ENCODE data around the gene LY86. TPM values are rescaled to one million over a fixed set of nuclear protein-coding genes. Genes with fewer than 3 reads are reported as not detected.
A peak's percentile ranks its signal among the peaks of the same experiment; 100 is the strongest.

The LY86 gene
- total RNA-seq, 4 donors from 2014 or later, result 0.73 to 4.4 TPM; not detected in 2

DNA sequence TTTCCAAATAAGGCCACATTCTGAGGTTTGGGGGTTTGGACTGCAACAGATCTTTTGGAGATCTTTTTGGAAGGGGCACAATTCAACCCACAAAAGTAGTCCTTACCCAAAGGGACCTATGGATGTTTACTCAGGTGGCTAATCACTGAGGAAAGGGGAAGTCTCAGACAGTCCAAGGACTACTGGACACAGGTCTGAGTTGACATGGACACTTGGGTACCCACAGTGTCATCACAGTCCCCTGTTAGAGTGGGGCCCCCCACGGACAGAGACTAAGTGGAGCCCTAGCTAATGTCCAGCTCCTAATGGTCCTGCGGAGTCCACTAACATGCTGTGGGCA, 101.6 kb downstream of the LY86 start:
- H3K27ac ChIP-seq, result peak overlapping the region; percentile 57 to 70
- H3K4me1 ChIP-seq, result no peaks in the 10 kb centered on the region
- no peak overlapping the region for H3K4me3 ChIP-seq
- no peaks in the 10 kb centered on the region for H3K9me3 ChIP-seq
- DNase-seq, result peak in 1 of 2 donors; percentile 9
- H3K27me3 ChIP-seq, result no peaks in the 10 kb centered on the region
- intact Hi-C loops (cut with DNase I; ENCODE audit: low total_unique reads), result no loop called here
- TF ChIP-seq POLR2A (IDR thresholded peaks at IDR 0.05), result no peak
- TF ChIP-seq, protein P1, sequence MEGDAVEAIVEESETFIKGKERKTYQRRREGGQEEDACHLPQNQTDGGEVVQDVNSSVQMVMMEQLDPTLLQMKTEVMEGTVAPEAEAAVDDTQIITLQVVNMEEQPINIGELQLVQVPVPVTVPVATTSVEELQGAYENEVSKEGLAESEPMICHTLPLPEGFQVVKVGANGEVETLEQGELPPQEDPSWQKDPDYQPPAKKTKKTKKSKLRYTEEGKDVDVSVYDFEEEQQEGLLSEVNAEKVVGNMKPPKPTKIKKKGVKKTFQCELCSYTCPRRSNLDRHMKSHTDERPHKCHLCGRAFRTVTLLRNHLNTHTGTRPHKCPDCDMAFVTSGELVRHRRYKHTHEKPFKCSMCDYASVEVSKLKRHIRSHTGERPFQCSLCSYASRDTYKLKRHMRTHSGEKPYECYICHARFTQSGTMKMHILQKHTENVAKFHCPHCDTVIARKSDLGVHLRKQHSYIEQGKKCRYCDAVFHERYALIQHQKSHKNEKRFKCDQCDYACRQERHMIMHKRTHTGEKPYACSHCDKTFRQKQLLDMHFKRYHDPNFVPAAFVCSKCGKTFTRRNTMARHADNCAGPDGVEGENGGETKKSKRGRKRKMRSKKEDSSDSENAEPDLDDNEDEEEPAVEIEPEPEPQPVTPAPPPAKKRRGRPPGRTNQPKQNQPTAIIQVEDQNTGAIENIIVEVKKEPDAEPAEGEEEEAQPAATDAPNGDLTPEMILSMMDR (IDR thresholded peaks at IDR 0.05), result no peak
- no peaks in the 10 kb centered on the region for H3K36me3 ChIP-seq

DNA sequence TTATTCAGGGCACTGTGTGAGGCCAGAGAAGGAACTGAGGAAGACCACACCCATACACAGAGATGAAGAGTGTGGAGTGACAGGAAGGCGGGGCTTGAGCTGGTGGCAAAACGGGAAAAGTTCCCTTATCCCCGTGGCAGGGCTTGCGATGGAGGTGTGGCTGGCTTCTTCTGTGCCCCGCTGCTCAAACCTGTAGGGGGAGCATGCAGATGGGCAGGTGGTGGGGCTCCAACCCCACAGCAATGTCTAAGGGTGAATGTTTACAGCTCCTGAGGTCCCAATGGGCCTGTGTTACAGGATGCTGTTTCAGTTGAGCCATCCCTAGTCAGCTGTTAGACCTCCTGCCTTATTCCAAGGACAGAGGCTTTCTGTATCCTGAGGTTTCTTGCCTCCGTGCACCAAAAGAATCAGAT, 105.9 kb downstream of the LY86 start:
- H3K4me1 ChIP-seq, result peaks cover 0 to under 1% of the 10 kb centered on the region in 2 donors
- intact Hi-C loops (cut with DNase I; ENCODE audit: low total_unique reads), result no loop called here
- no peak overlapping the region for H3K4me3 ChIP-seq
- H3K36me3 ChIP-seq, result no peaks in the 10 kb centered on the region
- DNase-seq, result no peak
- no peak for TF ChIP-seq POLR2A (IDR thresholded peaks at IDR 0.05)
- TF ChIP-seq, protein P1 (IDR thresholded peaks at IDR 0.05), result no peak
- H3K27me3 ChIP-seq, result no peaks in the 10 kb centered on the region
- H3K9me3 ChIP-seq, result no peaks in the 10 kb centered on the region
- H3K27ac ChIP-seq, result peak overlapping the region; percentile 54 to 68

DNA sequence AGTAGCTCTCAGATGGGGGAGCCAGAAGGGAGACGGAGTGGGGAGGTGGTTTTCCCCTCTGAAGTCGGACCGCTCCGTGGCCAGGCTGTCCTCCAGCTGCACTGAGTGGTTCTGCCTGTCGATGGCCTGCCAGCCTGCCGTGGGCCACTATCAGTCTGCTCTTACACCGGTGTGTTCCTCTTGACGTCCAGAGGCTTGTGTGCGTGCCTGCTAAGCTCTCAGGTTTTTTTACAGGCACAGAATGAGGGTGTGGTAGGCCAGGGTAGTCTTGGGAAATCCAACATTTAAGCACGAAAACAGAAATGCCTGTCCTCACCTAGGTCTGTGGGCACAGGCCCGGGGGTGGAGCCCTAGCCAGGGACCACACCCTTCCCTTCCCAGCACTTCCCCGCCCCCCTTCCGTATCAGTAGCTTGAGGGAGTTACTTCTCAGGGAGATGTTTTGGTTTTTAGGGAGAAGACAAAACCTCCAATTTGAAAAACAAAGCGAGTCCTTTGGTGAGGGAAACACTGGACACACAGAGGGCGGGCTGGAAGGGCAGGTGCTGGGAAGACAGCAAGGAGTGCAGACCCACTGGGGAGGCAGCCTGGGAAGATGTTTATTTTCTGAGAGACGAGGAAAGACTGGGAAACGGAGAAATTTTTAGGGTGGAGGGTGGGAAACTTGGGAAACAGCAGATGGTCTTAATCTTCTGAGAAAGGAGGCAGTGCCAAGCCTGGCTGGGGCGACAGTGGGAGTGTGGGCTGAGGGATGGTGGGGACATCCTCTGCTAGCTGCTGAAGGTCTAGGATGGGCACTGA, 106.5 kb downstream of the LY86 start:
- Histone ChIP-seq H3K4me3 (no peak overlapping the region), H3K27me3 (no peaks in the 10 kb centered on the region), H3K4me1 (peaks cover 0 to 7% of the 10 kb centered on the region in 2 donors), H3K36me3 (no peaks in the 10 kb centered on the region), H3K9me3 (no peaks in the 10 kb centered on the region), H3K27ac (peak overlapping the region; percentile 54 to 68)
- peak in 1 of 2 donors; percentile 43 for DNase-seq
- intact Hi-C loops (cut with DNase I; ENCODE audit: low total_unique reads), result no loop called here
- TF ChIP-seq, protein P1 (IDR thresholded peaks at IDR 0.05), result no peak
- TF ChIP-seq POLR2A (IDR thresholded peaks at IDR 0.05), result no peak

DNA sequence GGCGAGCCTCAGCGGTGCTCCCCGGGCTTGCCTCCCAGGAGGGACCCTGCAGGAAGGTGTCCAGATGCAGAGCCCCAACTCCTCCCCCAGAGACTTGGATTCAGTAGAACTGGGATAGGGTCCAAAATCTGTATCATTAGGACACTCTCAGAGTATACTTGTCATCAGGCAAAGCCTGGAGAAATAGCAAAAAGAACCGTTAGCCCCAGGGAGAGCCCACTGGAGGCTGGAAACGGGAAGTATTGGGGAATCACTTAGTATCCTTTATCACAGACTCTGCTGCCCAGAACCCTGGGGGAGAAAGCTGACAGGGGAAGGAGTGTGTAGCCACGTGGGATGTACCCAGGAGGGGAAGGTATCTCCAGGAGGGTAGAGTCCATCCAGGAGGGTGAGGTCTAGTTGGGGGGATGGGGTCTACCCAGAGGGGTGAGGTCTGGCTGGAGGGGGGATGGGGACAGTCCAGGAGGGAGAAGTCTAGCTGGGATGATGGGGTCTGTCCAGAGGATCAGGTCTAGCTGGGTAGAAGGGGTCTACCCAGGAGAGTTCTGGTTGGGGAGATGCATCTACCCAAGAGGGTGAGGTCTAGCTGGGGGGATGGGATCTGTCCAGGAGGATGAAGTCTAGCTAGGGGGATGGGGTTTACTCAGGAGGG, 107.2 kb downstream of the LY86 start:
- no peaks in the 10 kb centered on the region for H3K9me3 ChIP-seq
- peaks cover 0 to 7% of the 10 kb centered on the region in 2 donors for H3K4me1 ChIP-seq
- no peak overlapping the region for H3K4me3 ChIP-seq
- intact Hi-C loops (cut with DNase I; ENCODE audit: low total_unique reads), result no loop called here
- no peak for DNase-seq
- peak overlapping the region; percentile 54 to 68 for H3K27ac ChIP-seq
- TF ChIP-seq, protein P1 (IDR thresholded peaks at IDR 0.05), result no peak
- TF ChIP-seq POLR2A (IDR thresholded peaks at IDR 0.05), result no peak
- no peaks in the 10 kb centered on the region for H3K27me3 ChIP-seq
- no peaks in the 10 kb centered on the region for H3K36me3 ChIP-seq

DNA sequence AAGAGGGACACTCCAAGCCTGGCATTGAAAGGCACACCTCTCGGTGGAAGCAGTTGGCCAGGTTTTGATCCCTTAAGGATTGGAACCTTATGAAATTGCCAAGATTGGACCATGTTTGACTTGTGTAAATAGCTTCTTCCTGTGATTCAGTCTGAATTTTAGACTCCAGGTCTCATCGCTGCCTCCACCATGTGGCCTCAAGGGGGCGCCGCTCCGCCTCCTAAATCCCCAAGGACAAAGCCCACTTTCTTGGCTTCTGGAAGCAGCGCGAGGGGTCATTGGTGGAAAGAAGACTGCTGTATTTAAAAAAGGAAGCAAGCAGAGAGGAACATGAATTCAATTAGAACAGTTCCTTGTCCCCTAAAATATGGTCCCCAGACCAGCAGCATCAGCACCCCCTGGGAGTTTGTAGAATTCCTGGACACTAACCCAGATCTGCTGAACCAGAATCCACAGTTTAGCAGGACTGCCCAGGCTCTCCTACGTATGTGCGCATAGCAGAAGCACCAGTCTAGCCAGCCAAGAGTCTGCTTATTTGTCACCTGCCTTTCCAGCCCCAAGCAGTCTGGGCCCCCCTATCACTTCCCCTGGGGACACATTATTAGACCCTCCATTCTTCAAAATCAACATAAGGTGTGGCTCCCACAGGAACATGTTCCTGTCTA, 108.5 kb downstream of the LY86 start:
- TF ChIP-seq, protein P1 (IDR thresholded peaks at IDR 0.05), result peak; percentile 31 to 47 (median 46)
- TF ChIP-seq POLR2A (IDR thresholded peaks at IDR 0.05), result no peak
- H3K36me3 ChIP-seq, result no peaks in the 10 kb centered on the region
- no peak overlapping the region for H3K4me3 ChIP-seq
- H3K9me3 ChIP-seq, result no peaks in the 10 kb centered on the region
- DNase-seq, result no peak
- H3K4me1 ChIP-seq, result peaks cover 0 to 7% of the 10 kb centered on the region in 2 donors
- intact Hi-C loops (cut with DNase I; ENCODE audit: low total_unique reads), result no loop called here
- peak overlapping the region in 1 of 2 donors; percentile 68 for H3K27ac ChIP-seq
- no peaks in the 10 kb centered on the region for H3K27me3 ChIP-seq

Data from uterus (tissue), 4 donors.